HEK293 (cell line): Measurements from ENCODE around the gene CAPS.
A peak's percentile ranks its signal among the peaks of the same experiment; 100 is the strongest.

ENCODE experiments used
- CTCF ChIA-PET: fragments of 350-600 bp; formaldehyde crosslinking; extraction: SDS; loops from one replicate; lab custom pipeline; 2021; ENCODE audit warnings: antibody characterized with exemption; lab: Yijun Ruan, JAX
- POLR2A ChIA-PET: fragments of 300-600 bp; formaldehyde crosslinking; extraction: SDS; loops from one replicate; lab custom pipeline; 2020; ENCODE audit warnings: antibody characterized with exemption, inconsistent platforms; lab: Yijun Ruan, JAX
- H3K27ac ChIP-seq: fragments of 200-500 bp; sonication (Bioruptor generic); 2 replicates; pipeline ENCODE4 v1.5.1; 2014; ENCODE audit warnings: low read depth, low read length, control low read depth, inconsistent platforms; ENCODE audit errors: extremely low read depth
- H3K36me3 ChIP-seq, 2 experiments: fragments of 200-500 bp in 1 of 2; sonication (Bioruptor generic) in 1 of 2; 1 replicate in 1 of 2; 2 replicates in 1 of 2; pipeline ENCODE4 v1.5.1; 2014 to 2017; ENCODE audit warnings: inconsistent platforms in 2 of 2, low read length in 2 of 2; ENCODE audit not compliant: control insufficient read depth in 2 of 2, insufficient read depth in 1 of 2
- H3K4me1 ChIP-seq: fragments of 200-500 bp; sonication (Bioruptor generic); 2 replicates; pipeline ENCODE4 v1.5.1; 2014; ENCODE audit warnings: mild to moderate bottlenecking, low read length, inconsistent platforms; ENCODE audit not compliant: control insufficient read depth, insufficient read depth
- H3K4me3 ChIP-seq: 2 replicates; pipeline ENCODE4 v1.5.1; 2011; ENCODE audit warnings: low read depth, mild to moderate bottlenecking, control low read depth, low read length, moderate library complexity
- H3K9me3 ChIP-seq: fragments of 200-500 bp; sonication (Bioruptor generic); 2 replicates; pipeline ENCODE4 v1.5.1; 2014; ENCODE audit warnings: low read depth, low read length, inconsistent platforms; ENCODE audit not compliant: control insufficient read depth, insufficient read depth
- BCL11A ChIP-seq: fragments of 450-650 bp; formaldehyde crosslinking; IDR thresholded peaks from 2 replicates; pipeline ENCODE4 v1.5.1; 2016; ENCODE audit warnings: low read depth, missing biosample characterization, missing genetic modification characterization
- BCL11B ChIP-seq: fragments of 450-650 bp; formaldehyde crosslinking; IDR thresholded peaks from 2 replicates; pipeline ENCODE4 v1.5.1; 2016; ENCODE audit warnings: low read depth, missing biosample characterization, missing genetic modification characterization
- GLIS1 ChIP-seq: fragments of 450-650 bp; formaldehyde crosslinking; IDR thresholded peaks from 2 replicates; pipeline ENCODE4 v1.5.1; 2016; ENCODE audit warnings: missing biosample characterization, missing genetic modification characterization
- HOXA7 ChIP-seq: sonication (generic); formaldehyde crosslinking; IDR thresholded peaks from 2 replicates; pipeline ENCODE4 v1.8.1; 2022; ENCODE audit warnings: missing genetic modification reagents, borderline replicate concordance
- KLF10 ChIP-seq: fragments of 450-650 bp; IDR thresholded peaks from 2 replicates; pipeline ENCODE4 v1.5.1; 2018; ENCODE audit warnings: missing biosample characterization, mild to moderate bottlenecking, missing genetic modification characterization
- SP3 ChIP-seq: fragments of 450-650 bp; formaldehyde crosslinking; IDR thresholded peaks from 2 replicates; pipeline ENCODE4 v1.5.1; 2016; ENCODE audit warnings: missing biosample characterization, missing genetic modification characterization
- ZBTB1 ChIP-seq: fragments of 450-650 bp; formaldehyde crosslinking; IDR thresholded peaks from 2 replicates; pipeline ENCODE4 v1.5.1; 2016; ENCODE audit warnings: missing biosample characterization, missing genetic modification characterization
- ZBTB10 ChIP-seq: fragments of 450-650 bp; formaldehyde crosslinking; IDR thresholded peaks from 2 replicates; pipeline ENCODE4 v1.5.1; 2016; ENCODE audit warnings: missing biosample characterization, missing genetic modification characterization
- ZBTB48 ChIP-seq: fragments of 450-650 bp; formaldehyde crosslinking; IDR thresholded peaks from 2 replicates; pipeline ENCODE4 v1.5.1; 2016; ENCODE audit warnings: missing biosample characterization, missing genetic modification characterization
- ZNF10 ChIP-seq: fragments of 450-650 bp; formaldehyde crosslinking; IDR thresholded peaks from 2 replicates; pipeline ENCODE4 v1.5.1; 2017; ENCODE audit warnings: missing biosample characterization, missing genetic modification characterization
- ZNF302 ChIP-seq: fragments of 450-650 bp; formaldehyde crosslinking; IDR thresholded peaks from 2 replicates; pipeline ENCODE4 v1.5.1; 2016; ENCODE audit warnings: missing biosample characterization, missing genetic modification characterization, low read depth
- ZNF335 ChIP-seq: fragments of 450-650 bp; formaldehyde crosslinking; conservative IDR thresholded peaks from 2 replicates; pipeline ENCODE4 v1.5.1; 2016; ENCODE audit warnings: missing biosample characterization, missing genetic modification characterization
- ZNF488 ChIP-seq: fragments of 450-650 bp; formaldehyde crosslinking; IDR thresholded peaks from 2 replicates; pipeline ENCODE4 v1.5.1; 2016; ENCODE audit warnings: missing biosample characterization, missing genetic modification characterization
- ZNF501 ChIP-seq: fragments of 450-650 bp; formaldehyde crosslinking; IDR thresholded peaks from 2 replicates; pipeline ENCODE4 v1.5.1; 2016; ENCODE audit warnings: missing biosample characterization, missing genetic modification characterization
- ZNF560 ChIP-seq: fragments of 450-650 bp; formaldehyde crosslinking; IDR thresholded peaks from 2 replicates; pipeline ENCODE4 v1.5.1; 2017; ENCODE audit warnings: missing biosample characterization, missing genetic modification characterization, borderline replicate concordance
- ZNF600 ChIP-seq: fragments of 450-650 bp; formaldehyde crosslinking; IDR thresholded peaks from 2 replicates; pipeline ENCODE4 v1.5.1; 2016; ENCODE audit warnings: missing biosample characterization, missing genetic modification characterization
- ZNF645 ChIP-seq: fragments of 450-650 bp; formaldehyde crosslinking; IDR thresholded peaks from 2 replicates; pipeline ENCODE4; 2016; ENCODE audit warnings: missing biosample characterization, missing genetic modification characterization
- ZNF768 ChIP-seq: fragments of 450-650 bp; formaldehyde crosslinking; IDR thresholded peaks from 2 replicates; pipeline ENCODE4 v1.5.1; 2018; ENCODE audit warnings: missing biosample characterization, mild to moderate bottlenecking, missing genetic modification characterization
- ZNF777 ChIP-seq: fragments of 450-650 bp; formaldehyde crosslinking; IDR thresholded peaks from 2 replicates; pipeline ENCODE4 v1.5.1; 2017; ENCODE audit warnings: missing biosample characterization, missing genetic modification characterization, borderline replicate concordance
- ZNF791 ChIP-seq: fragments of 450-650 bp; formaldehyde crosslinking; IDR thresholded peaks from 2 replicates; pipeline ENCODE4 v1.5.1; 2016; ENCODE audit warnings: missing biosample characterization, missing genetic modification characterization
- ZXDB ChIP-seq: fragments of 450-650 bp; formaldehyde crosslinking; IDR thresholded peaks from 2 replicates; pipeline ENCODE4 v1.5.1; 2016; ENCODE audit warnings: missing biosample characterization, missing genetic modification characterization
- TF ChIP-seq, protein P1 (sequence below): fragments of 450-650 bp; IDR thresholded peaks from 2 replicates; pipeline ENCODE4 v1.5.1; 2018; ENCODE audit warnings: missing biosample characterization, mild to moderate bottlenecking, missing genetic modification characterization
- TF ChIP-seq, protein P2 (sequence below): fragments of 450-650 bp; formaldehyde crosslinking; IDR thresholded peaks from 2 replicates; pipeline ENCODE4 v1.5.1; 2016; ENCODE audit warnings: missing biosample characterization, missing genetic modification characterization

Gene CAPS

DNA sequence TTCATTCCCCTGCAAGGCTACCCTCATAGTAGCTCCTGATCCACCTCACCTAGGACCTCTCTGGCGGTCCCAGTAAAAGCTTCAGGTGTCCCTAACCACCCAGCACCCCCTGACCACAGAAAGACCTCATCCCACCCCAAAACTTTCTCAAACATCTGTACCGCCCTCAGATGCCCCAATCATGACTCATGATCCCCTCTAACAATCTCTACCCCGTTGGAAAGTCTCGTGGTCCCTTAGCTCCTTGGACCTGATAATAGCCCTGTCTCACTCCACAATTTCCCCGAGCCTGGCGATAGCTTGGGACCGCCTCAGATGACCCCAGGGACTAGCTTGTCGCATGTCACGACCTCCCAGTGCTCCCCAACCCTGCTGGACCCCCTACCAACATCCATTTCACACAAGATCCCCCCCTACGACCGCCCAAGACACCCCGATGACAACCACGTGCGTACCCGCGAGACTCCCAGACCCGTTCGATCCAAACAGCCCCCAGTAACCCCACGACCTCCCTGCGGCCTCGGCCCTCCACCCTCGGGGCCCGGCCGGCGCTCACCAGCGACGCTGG is 10.9 kb upstream of the CAPS start:
- Histone ChIP-seq H3K4me1 (no peaks in the 10 kb centered on the region), H3K36me3 (peaks cover 4 to 20% of the 10 kb centered on the region in 2 experiments; a peak in 2 of 3 replicates), H3K4me3 (peak overlapping the region; percentile 97), H3K9me3 (no peaks in the 10 kb centered on the region), H3K27ac (peak overlapping the region; percentile 88)
- ChIA-PET CTCF (interaction anchor here (0.6 to 6.5 kb wide), 13 partner anchors 10 to 386 kb away, joined by 3 to 56 read pairs (median 4); partner anchors contain the start of genes NRTN and RPL36), POLR2A (interaction anchor here (0.6 to 3.1 kb wide), 11 partner anchors 10 to 184 kb away, joined by 3 to 35 read pairs (median 6); partner anchors contain the start of genes DUS3L and RANBP3)
- no peak for TF ChIP-seq KLF10 (tag by site-specific recombination)
- TF ChIP-seq ZXDB, result no peak
- TF ChIP-seq, protein P1, sequence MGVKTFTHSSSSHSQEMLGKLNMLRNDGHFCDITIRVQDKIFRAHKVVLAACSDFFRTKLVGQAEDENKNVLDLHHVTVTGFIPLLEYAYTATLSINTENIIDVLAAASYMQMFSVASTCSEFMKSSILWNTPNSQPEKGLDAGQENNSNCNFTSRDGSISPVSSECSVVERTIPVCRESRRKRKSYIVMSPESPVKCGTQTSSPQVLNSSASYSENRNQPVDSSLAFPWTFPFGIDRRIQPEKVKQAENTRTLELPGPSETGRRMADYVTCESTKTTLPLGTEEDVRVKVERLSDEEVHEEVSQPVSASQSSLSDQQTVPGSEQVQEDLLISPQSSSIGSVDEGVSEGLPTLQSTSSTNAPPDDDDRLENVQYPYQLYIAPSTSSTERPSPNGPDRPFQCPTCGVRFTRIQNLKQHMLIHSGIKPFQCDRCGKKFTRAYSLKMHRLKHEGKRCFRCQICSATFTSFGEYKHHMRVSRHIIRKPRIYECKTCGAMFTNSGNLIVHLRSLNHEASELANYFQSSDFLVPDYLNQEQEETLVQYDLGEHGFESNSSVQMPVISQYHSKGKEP (tag by site-specific recombination), result no peak
- no peak for TF ChIP-seq ZNF302 (tag by site-specific recombination)
- no peak for TF ChIP-seq SP3 (tag by site-specific recombination)
- TF ChIP-seq BCL11A (tag by site-specific recombination), result no peak
- 0 out of 2 replicates have a peak, but pooled peaks have one; percentile 25 for TF ChIP-seq ZNF488 (tag by site-specific recombination)
- TF ChIP-seq, protein P2, sequence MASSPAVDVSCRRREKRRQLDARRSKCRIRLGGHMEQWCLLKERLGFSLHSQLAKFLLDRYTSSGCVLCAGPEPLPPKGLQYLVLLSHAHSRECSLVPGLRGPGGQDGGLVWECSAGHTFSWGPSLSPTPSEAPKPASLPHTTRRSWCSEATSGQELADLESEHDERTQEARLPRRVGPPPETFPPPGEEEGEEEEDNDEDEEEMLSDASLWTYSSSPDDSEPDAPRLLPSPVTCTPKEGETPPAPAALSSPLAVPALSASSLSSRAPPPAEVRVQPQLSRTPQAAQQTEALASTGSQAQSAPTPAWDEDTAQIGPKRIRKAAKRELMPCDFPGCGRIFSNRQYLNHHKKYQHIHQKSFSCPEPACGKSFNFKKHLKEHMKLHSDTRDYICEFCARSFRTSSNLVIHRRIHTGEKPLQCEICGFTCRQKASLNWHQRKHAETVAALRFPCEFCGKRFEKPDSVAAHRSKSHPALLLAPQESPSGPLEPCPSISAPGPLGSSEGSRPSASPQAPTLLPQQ, result no peak
- peak; percentile 54; the same call in 1 of the 2 replicates for TF ChIP-seq BCL11B (tag by site-specific recombination)
- peak; percentile 54; the same call in 1 of the 2 replicates for TF ChIP-seq ZBTB48 (tag by site-specific recombination)
- TF ChIP-seq HOXA7 (CRISPR knock-in tag), result no peak
- 0 out of 2 replicates have a peak, but pooled peaks have one; percentile 82 for TF ChIP-seq ZNF501 (tag by site-specific recombination)
- no peak for TF ChIP-seq ZNF645 (tag by site-specific recombination)
- peak; percentile 85 for TF ChIP-seq ZNF335 (tag by site-specific recombination)
- no peak for TF ChIP-seq ZNF791
- TF ChIP-seq ZNF768 (tag by site-specific recombination), result no peak
- peak; percentile 40; the same call in 1 of the 2 replicates for TF ChIP-seq ZBTB10
- 0 out of 2 replicates have a peak, but pooled peaks have one; percentile 5 for TF ChIP-seq GLIS1
- TF ChIP-seq ZBTB1, result peak; percentile 83
- no peak for TF ChIP-seq ZNF10 (tag by site-specific recombination)
- TF ChIP-seq ZNF777 (tag by site-specific recombination), result 0 out of 2 replicates have a peak, but pooled peaks have one; percentile 16
- TF ChIP-seq ZNF600, result 0 out of 2 replicates have a peak, but pooled peaks have one; percentile 43
- TF ChIP-seq ZNF560 (tag by site-specific recombination), result no peak
